Glutamatergic neuron (in vitro differentiated cells): Measurements from ENCODE around the gene EXOC6B. TPM values are rescaled to one million over a fixed set of nuclear protein-coding genes. Genes with fewer than 3 reads are reported as not detected.

Experiments
- DNase-seq: peaks from one replicate; pipeline ENCODE4 v3.0.0; 2022
- H3K27ac Mint-ChIP-seq: one replicate; pipeline ENCODE4 v1.8.0; 2020; ENCODE audit warnings: mild to moderate bottlenecking, mixed read lengths, inconsistent platforms; ENCODE audit not compliant: unreplicated experiment
- H3K27me3 Mint-ChIP-seq: one replicate; pipeline ENCODE4 v1.8.0; 2020; ENCODE audit warnings: mild to moderate bottlenecking, moderate library complexity, mixed read lengths, inconsistent platforms; ENCODE audit not compliant: unreplicated experiment
- H3K36me3 Mint-ChIP-seq: one replicate; pipeline ENCODE4 v1.8.0; 2020; ENCODE audit warnings: mild to moderate bottlenecking, mixed read lengths, inconsistent platforms; ENCODE audit not compliant: unreplicated experiment
- H3K4me1 Mint-ChIP-seq: one replicate; pipeline ENCODE4 v1.8.0; 2020; ENCODE audit warnings: mild to moderate bottlenecking, low read depth, mixed read lengths, inconsistent platforms; ENCODE audit not compliant: unreplicated experiment
- H3K4me3 Mint-ChIP-seq: one replicate; pipeline ENCODE4 v1.8.0; 2020; ENCODE audit warnings: mild to moderate bottlenecking, mixed read lengths, inconsistent platforms; ENCODE audit not compliant: unreplicated experiment
- H3K9me3 Mint-ChIP-seq: one replicate; pipeline ENCODE4 v1.8.0; 2020; ENCODE audit warnings: mild to moderate bottlenecking, moderate library complexity, mixed read lengths, inconsistent platforms; ENCODE audit not compliant: unreplicated experiment
- CTCF ChIP-seq: fragments of 200-600 bp; sonication (generic); IDR thresholded peaks from one replicate; pipeline ENCODE4 v1.5.0; 2021; ENCODE audit not compliant: partially characterized antibody, unreplicated experiment
- total RNA-seq: library from RNA; stranded (reverse); fragmentation: NEBNext Ultra II Directional; extraction: Animal tissue kit (Norgen Biotek cat#: 25700); gene quantifications from one replicate; pipeline ENCODE4 v1.2.1, GENCODE V29; 2021; ENCODE audit not compliant: unreplicated experiment

Gene EXOC6B
- total RNA-seq, 1 donor from 2014 or later = 34.5 TPM

- Mint-ChIP-seq H3K27me3 (no peaks in the 10 kb centered on the region), H3K4me1 (no peaks in the 10 kb centered on the region), H3K9me3 (peaks cover 2% of the 10 kb centered on the region), H3K36me3 (no peaks in the 10 kb centered on the region), H3K4me3 (no peak overlapping the region), H3K27ac (no peak overlapping the region)
- TF ChIP-seq CTCF = no peak
- no peak for DNase-seq
These were observed 627.1 kb downstream of the EXOC6B start for GRCh38 chr2:72198532-72199241.

- Mint-ChIP-seq H3K4me1 (no peaks in the 10 kb centered on the region), H3K9me3 (peaks cover 2% of the 10 kb centered on the region), H3K4me3 (no peak overlapping the region), H3K27me3 (no peaks in the 10 kb centered on the region), H3K36me3 (no peaks in the 10 kb centered on the region), H3K27ac (no peak overlapping the region)
- no peak for DNase-seq
- no peak for TF ChIP-seq CTCF
These were observed 632.1 kb downstream of the EXOC6B start for GRCh38 chr2:72193723-72194122.

GRCh38 chr2:72191441-72191840 is 634.4 kb downstream of the EXOC6B start:
- TF ChIP-seq CTCF = no peak
- H3K27me3 Mint-ChIP-seq = no peaks in the 10 kb centered on the region
- H3K9me3 Mint-ChIP-seq = peaks cover 2% of the 10 kb centered on the region

GRCh38 chr2:72185206-72185605 is 640.6 kb downstream of the EXOC6B start:
- Mint-ChIP-seq H3K4me1 (no peaks in the 10 kb centered on the region), H3K9me3 (no peaks in the 10 kb centered on the region), H3K27me3 (peaks cover 1% of the 10 kb centered on the region), H3K36me3 (no peaks in the 10 kb centered on the region), H3K27ac (no peak overlapping the region), H3K4me3 (no peak overlapping the region)
- no peak for TF ChIP-seq CTCF
- no peak for DNase-seq

More at GRCh38 chr2:72191441-72191840, 634.4 kb downstream of the EXOC6B start:
- H3K27ac Mint-ChIP-seq = no peak overlapping the region
- no peak overlapping the region for H3K4me3 Mint-ChIP-seq
- DNase-seq = no peak
- H3K36me3 Mint-ChIP-seq = no peaks in the 10 kb centered on the region
- H3K4me1 Mint-ChIP-seq = no peaks in the 10 kb centered on the region

- Mint-ChIP-seq H3K36me3 (no peaks in the 10 kb centered on the region), H3K9me3 (no peaks in the 10 kb centered on the region), H3K4me3 (no peak overlapping the region), H3K27ac (no peak overlapping the region), H3K27me3 (peaks cover 1% of the 10 kb centered on the region), H3K4me1 (no peaks in the 10 kb centered on the region)
- TF ChIP-seq CTCF = no peak
- no peak for DNase-seq
These were observed 642.4 kb downstream of the EXOC6B start for GRCh38 chr2:72183466-72183865.
